OCI-LY3 (cell line): ENCODE measurements around the gene PFAS.

Source experiments
- CTCF ChIP-seq: fragments of 200-600, 300-600 bp; sonication (generic); IDR thresholded peaks from 2 replicates; pipeline ENCODE4 v1.5.1; 2014; ENCODE audit warnings: antibody characterized with exemption, low read length, low read depth
- EZH2phosphoT487 ChIP-seq: fragments of 200-600 bp; shearing (Covaris generic); IDR thresholded peaks from 2 replicates; pipeline ENCODE4 v1.6.1; 2018; ENCODE audit warnings: antibody characterized with exemption, mixed run types, low read depth

- TF ChIP-seq CTCF = no peak
- no peak for TF ChIP-seq EZH2phosphoT487
Observed at GRCh38 chr17:8264836-8265542, 15.9 kb downstream of the PFAS start.
